OCI-LY1 (cell line): ENCODE results near the gene BBOF1.

Source experiments
- EZH2 ChIP-seq: fragments of 200-600 bp; sonication (generic), shearing (Covaris generic); IDR thresholded peaks from 2 replicates; pipeline ENCODE4 v1.8.0; 2017; ENCODE audit warnings: borderline replicate concordance, mixed run types, mild to moderate bottlenecking, antibody characterized with exemption, low read length, moderate library complexity, mixed read lengths
- TF ChIP-seq, protein P1 (sequence below): fragments of 200-600 bp; sonication (generic), shearing (Covaris generic); IDR thresholded peaks from 2 replicates; pipeline ENCODE4 v1.5.1; 2017; ENCODE audit warnings: mild to moderate bottlenecking, antibody characterized with exemption, low read length, moderate library complexity, mixed read lengths

DNA sequence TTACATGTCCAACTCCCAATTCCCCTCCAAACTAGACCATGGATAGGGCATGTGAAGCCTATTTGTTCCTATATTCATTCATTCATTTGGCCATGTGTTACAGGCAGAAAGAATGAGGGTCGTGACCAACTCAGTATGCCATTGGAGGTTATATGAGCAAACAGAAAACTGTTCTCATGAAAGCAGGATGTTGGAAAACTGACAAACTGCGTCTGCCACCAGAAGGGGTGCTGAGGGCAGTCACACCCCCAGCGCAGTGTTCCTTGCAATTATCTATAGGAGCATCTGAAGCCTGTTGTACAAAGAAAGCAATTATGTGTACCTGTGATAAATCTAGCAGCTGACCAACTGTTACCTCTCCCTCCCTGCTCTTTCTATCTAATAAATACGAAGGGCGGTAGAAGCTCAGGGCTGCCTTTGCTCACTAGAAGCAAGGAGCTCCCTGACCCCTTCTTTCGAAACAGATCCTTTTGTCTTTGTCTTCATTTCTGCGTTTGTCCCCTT lies 21.2 kb upstream of the BBOF1 start:
- no peak for TF ChIP-seq EZH2
- TF ChIP-seq, protein P1, sequence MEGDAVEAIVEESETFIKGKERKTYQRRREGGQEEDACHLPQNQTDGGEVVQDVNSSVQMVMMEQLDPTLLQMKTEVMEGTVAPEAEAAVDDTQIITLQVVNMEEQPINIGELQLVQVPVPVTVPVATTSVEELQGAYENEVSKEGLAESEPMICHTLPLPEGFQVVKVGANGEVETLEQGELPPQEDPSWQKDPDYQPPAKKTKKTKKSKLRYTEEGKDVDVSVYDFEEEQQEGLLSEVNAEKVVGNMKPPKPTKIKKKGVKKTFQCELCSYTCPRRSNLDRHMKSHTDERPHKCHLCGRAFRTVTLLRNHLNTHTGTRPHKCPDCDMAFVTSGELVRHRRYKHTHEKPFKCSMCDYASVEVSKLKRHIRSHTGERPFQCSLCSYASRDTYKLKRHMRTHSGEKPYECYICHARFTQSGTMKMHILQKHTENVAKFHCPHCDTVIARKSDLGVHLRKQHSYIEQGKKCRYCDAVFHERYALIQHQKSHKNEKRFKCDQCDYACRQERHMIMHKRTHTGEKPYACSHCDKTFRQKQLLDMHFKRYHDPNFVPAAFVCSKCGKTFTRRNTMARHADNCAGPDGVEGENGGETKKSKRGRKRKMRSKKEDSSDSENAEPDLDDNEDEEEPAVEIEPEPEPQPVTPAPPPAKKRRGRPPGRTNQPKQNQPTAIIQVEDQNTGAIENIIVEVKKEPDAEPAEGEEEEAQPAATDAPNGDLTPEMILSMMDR = no peak
